Measurements from ENCODE around the gene GALNTL6.
"Not testable (repeated sequence)": the region's sequence is repeated elsewhere in the genome, so short reads cannot be mapped to it uniquely, and the experiment has no call there.

Gene GALNTL6

DNA sequence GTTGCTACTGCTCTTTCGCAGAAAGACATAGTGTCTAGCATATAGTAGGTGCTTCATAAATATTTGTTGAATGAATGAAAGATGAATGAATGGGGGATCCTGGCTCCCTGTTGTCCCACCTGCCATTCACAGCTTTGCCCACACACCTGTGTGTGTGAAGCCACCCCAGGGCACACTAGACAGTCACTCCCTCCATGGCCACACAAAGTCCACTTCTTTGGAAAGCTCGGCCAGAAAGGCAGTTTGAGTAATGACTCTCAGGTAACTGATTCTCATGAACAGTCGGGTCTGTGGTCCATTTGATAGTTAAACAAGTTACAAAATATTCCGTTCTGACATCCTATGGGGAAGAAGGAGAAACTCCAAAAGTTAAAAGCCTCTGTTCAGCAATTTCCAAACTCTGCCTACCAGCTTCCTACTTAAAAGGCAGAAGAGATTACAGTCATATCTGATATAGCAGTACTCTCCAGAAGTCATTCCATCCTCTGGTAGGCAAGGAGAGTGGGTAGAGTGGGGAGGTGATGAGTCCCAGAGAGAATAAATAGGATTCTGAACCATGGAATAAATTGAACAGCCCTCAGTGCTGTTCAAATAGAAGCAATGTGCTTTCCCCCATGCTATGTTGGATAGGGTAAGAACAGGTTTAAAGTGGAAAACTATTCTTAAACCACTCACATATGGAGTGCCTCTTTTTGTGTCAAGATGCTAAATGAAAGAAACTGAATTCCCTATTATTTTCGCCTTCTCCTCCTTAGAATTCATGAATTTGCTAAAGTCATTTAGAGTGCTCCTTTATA lies 1150.5 kb downstream of the GALNTL6 start:
- Histone ChIP-seq H3K4me3 (replicated peaks; ENCODE audit: insufficient read depth, low read length) (no peak overlapping the region), H3K27ac (replicated peaks) (no peak overlapping the region), H3K27me3 (ENCODE audit: insufficient read depth, poor library complexity, severe bottlenecking) (peaks cover 6% of the 10 kb centered on the region)
- TF ChIP-seq SPI1 (IDR thresholded peaks at IDR 0.05; ENCODE audit: borderline replicate concordance, low read depth) (no peak), GABPA (IDR thresholded peaks at IDR 0.05; ENCODE audit: low read depth) (no peak), POLR2AphosphoS5 (IDR thresholded peaks at IDR 0.05; ENCODE audit: low read depth) (no peak)
- TF ChIP-seq, protein P1, sequence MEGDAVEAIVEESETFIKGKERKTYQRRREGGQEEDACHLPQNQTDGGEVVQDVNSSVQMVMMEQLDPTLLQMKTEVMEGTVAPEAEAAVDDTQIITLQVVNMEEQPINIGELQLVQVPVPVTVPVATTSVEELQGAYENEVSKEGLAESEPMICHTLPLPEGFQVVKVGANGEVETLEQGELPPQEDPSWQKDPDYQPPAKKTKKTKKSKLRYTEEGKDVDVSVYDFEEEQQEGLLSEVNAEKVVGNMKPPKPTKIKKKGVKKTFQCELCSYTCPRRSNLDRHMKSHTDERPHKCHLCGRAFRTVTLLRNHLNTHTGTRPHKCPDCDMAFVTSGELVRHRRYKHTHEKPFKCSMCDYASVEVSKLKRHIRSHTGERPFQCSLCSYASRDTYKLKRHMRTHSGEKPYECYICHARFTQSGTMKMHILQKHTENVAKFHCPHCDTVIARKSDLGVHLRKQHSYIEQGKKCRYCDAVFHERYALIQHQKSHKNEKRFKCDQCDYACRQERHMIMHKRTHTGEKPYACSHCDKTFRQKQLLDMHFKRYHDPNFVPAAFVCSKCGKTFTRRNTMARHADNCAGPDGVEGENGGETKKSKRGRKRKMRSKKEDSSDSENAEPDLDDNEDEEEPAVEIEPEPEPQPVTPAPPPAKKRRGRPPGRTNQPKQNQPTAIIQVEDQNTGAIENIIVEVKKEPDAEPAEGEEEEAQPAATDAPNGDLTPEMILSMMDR (IDR thresholded peaks at IDR 0.05; ENCODE audit: insufficient read depth, low read length) = no peak
- TF ChIP-seq, protein P2, sequence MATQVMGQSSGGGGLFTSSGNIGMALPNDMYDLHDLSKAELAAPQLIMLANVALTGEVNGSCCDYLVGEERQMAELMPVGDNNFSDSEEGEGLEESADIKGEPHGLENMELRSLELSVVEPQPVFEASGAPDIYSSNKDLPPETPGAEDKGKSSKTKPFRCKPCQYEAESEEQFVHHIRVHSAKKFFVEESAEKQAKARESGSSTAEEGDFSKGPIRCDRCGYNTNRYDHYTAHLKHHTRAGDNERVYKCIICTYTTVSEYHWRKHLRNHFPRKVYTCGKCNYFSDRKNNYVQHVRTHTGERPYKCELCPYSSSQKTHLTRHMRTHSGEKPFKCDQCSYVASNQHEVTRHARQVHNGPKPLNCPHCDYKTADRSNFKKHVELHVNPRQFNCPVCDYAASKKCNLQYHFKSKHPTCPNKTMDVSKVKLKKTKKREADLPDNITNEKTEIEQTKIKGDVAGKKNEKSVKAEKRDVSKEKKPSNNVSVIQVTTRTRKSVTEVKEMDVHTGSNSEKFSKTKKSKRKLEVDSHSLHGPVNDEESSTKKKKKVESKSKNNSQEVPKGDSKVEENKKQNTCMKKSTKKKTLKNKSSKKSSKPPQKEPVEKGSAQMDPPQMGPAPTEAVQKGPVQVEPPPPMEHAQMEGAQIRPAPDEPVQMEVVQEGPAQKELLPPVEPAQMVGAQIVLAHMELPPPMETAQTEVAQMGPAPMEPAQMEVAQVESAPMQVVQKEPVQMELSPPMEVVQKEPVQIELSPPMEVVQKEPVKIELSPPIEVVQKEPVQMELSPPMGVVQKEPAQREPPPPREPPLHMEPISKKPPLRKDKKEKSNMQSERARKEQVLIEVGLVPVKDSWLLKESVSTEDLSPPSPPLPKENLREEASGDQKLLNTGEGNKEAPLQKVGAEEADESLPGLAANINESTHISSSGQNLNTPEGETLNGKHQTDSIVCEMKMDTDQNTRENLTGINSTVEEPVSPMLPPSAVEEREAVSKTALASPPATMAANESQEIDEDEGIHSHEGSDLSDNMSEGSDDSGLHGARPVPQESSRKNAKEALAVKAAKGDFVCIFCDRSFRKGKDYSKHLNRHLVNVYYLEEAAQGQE (IDR thresholded peaks at IDR 0.05; ENCODE audit: insufficient replicate concordance, low read depth) = no peak
- DNase-seq (ENCODE audit: low read depth in 1 of 2, low spot score in 1 of 2) = no peak

DNA sequence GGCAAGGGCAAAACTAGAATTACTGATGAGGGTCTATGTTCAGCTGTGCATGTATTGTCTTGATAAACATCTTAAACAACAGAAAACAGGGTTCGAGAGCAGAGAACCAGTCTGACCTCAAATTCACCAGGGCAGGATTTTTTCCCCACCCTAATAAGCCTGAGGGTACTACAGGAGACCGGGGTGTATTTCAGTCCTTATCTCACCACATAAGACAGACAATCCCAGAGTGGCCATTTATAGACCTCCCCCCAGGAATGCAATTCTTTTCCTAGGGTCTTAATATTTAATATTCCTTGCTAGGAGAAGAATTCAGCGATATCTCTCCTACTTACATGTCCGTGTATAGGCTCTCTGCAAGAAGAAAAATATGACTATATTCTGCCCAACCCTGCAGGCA lies 1157.0 kb downstream of the GALNTL6 start:
- H3K27me3 ChIP-seq (ENCODE audit: insufficient read depth, poor library complexity, severe bottlenecking); H3K27ac ChIP-seq (replicated peaks); DNase-seq (ENCODE audit: low read depth in 1 of 2, low spot score in 1 of 2); H3K4me3 ChIP-seq (replicated peaks; ENCODE audit: insufficient read depth, low read length): not testable (repeated sequence)

DNA sequence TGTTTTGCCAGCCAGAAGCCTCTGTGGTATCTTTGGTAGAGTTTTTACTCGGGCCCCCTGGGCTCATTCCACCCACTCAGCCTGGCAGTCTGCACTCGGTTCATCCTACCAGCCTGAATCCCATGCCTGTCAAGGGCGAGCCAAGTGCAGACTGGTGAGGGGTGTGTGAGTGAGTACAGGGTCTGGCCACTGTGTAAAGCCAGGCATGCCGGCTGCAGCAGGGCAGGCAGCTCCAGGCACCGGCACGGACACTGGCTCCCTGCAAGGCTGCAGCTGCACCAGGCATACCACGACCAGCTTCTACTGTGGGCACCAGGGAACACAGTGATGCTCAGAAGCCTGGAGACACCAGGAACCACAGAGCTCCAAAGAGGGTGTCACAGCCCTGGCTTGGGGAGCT lies 1161.4 kb downstream of the GALNTL6 start:
- no peak overlapping the region for H3K27ac ChIP-seq (replicated peaks)
- no peak overlapping the region for H3K4me3 ChIP-seq (replicated peaks; ENCODE audit: insufficient read depth, low read length)
- DNase-seq (ENCODE audit: low read depth in 1 of 2, low spot score in 1 of 2) = no peak
- TF ChIP-seq, protein P1 (IDR thresholded peaks at IDR 0.05; ENCODE audit: insufficient read depth, low read length) = no peak
- TF ChIP-seq SPI1 (IDR thresholded peaks at IDR 0.05; ENCODE audit: borderline replicate concordance, low read depth) (no peak), POLR2AphosphoS5 (IDR thresholded peaks at IDR 0.05; ENCODE audit: low read depth) (no peak), GABPA (IDR thresholded peaks at IDR 0.05; ENCODE audit: low read depth) (no peak)
- TF ChIP-seq, protein P2 (IDR thresholded peaks at IDR 0.05; ENCODE audit: insufficient replicate concordance, low read depth) = no peak
- no peaks in the 10 kb centered on the region for H3K27me3 ChIP-seq (ENCODE audit: insufficient read depth, poor library complexity, severe bottlenecking)

DNA sequence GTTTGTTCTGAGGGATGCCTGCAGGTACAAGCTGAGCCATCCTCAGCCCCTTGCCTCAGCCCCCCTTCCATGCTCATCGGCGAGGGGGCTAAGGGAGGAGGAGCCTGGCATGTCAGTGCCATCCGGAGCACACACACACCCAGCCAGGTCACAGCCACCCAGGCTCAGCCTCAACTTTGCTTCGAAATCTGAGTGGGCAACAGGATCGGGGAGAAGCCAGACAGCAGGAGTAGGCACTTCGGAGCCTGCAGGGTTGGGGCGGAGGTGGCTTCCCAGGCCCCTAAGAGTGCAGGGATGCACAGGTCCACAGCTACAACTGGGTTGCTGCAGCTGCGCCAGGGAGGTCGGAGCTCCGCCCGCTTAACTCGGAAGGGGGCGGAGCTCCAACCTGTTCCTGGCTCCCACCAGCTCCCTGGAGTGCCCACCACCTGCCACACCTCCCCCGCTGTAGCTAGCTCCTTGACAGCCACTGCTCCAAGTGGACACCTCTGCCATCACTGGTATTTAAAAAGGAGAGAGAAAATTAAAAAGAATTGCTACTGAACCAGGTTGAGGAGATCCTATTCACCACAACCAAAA lies 1162.5 kb downstream of the GALNTL6 start:
- no peak for DNase-seq (ENCODE audit: low read depth in 1 of 2, low spot score in 1 of 2)
- Histone ChIP-seq H3K4me3 (replicated peaks; ENCODE audit: insufficient read depth, low read length) (no peak overlapping the region), H3K27ac (replicated peaks) (no peak overlapping the region), H3K27me3 (ENCODE audit: insufficient read depth, poor library complexity, severe bottlenecking) (no peaks in the 10 kb centered on the region)
- TF ChIP-seq GABPA (IDR thresholded peaks at IDR 0.05; ENCODE audit: low read depth) = no peak
- TF ChIP-seq, protein P1 (IDR thresholded peaks at IDR 0.05; ENCODE audit: insufficient read depth, low read length) = no peak
- TF ChIP-seq, protein P2 (IDR thresholded peaks at IDR 0.05; ENCODE audit: insufficient replicate concordance, low read depth) = no peak
- TF ChIP-seq POLR2AphosphoS5 (IDR thresholded peaks at IDR 0.05; ENCODE audit: low read depth) = no peak
- no peak for TF ChIP-seq SPI1 (IDR thresholded peaks at IDR 0.05; ENCODE audit: borderline replicate concordance, low read depth)

DNA sequence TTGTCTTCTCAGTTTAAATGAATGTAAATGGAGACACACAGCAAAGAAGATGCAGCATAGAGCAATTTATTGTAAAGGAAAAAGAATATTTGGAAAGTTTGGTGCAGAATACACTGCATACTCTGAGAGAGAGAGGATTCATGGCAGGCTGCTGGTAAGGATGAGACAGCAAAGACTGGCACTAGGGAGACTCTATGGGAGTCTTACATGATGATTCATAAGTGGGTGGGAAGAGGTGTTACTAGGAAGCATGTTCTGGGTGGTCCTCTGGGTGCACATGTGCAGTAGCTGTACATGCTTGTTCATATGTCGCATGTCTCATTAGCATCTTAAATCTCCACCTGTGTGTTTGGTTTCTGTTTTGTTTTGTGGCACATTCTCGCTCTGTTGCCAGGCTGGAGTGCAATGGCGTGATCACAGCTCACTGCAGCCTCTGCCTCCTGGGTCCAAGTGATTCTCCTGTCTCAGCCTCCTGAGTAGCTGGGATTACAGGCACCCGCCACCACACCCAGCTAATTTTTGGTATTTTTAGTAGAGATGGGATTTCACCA lies 1164.4 kb downstream of the GALNTL6 start:
- not testable (repeated sequence) for H3K27me3 ChIP-seq (ENCODE audit: insufficient read depth, poor library complexity, severe bottlenecking); H3K27ac ChIP-seq (replicated peaks); H3K4me3 ChIP-seq (replicated peaks; ENCODE audit: insufficient read depth, low read length); DNase-seq (ENCODE audit: low read depth in 1 of 2, low spot score in 1 of 2)

Measured in HL-60 (cell line).